GM23338 (cell line): ENCODE measurements around the gene BNIP5. TPM values are rescaled to one million over a fixed set of nuclear protein-coding genes. Genes with fewer than 3 reads are reported as not detected.

ENCODE experiments used
- ATAC-seq: fragments of 200-7000 bp; cut with Tn5 transposase; 3 replicates; pipeline ENCODE4 v1.9.1; 2020
- DNase-seq: peaks from one replicate; pipeline ENCODE4 v3.0.0-alpha.2; 2015; ENCODE audit warnings: low spot score
- H2AFZ ChIP-seq: fragments of 200-600 bp; sonication (generic); 2 replicates; pipeline ENCODE4 v1.8.0; 2016; ENCODE audit warnings: antibody characterized with exemption, mild to moderate bottlenecking, moderate library complexity
- H3F3A ChIP-seq: fragments of 200-600 bp; sonication (generic); replicated peaks from 2 replicates; pipeline ENCODE4 v1.8.0; 2017; ENCODE audit warnings: antibody characterized with exemption, mixed run types, low read depth
- H3K27ac ChIP-seq: fragments of 200-600 bp; sonication (generic); 2 replicates; pipeline ENCODE4 v1.6.1; 2016; ENCODE audit warnings: low read depth
- H3K27me3 ChIP-seq: fragments of 200-600 bp; sonication (generic); 2 replicates; pipeline ENCODE4 v1.8.0; 2016; ENCODE audit warnings: mild to moderate bottlenecking, mixed run types, moderate library complexity; ENCODE audit not compliant: insufficient read depth
- H3K36me3 ChIP-seq: fragments of 200-600 bp; sonication (generic); 2 replicates; pipeline ENCODE4 v1.8.0; 2016; ENCODE audit warnings: mild to moderate bottlenecking; ENCODE audit not compliant: insufficient read depth
- H3K4me1 ChIP-seq: fragments of 200-600 bp; sonication (generic); 2 replicates; pipeline ENCODE4 v1.8.0; 2016; ENCODE audit warnings: mild to moderate bottlenecking, moderate library complexity; ENCODE audit not compliant: insufficient read depth
- H3K4me2 ChIP-seq: fragments of 200-600 bp; sonication (generic); 2 replicates; pipeline ENCODE4 v1.7.1; 2017; ENCODE audit warnings: mixed run types
- H3K4me3 ChIP-seq: fragments of 200-600 bp; sonication (generic); 2 replicates; pipeline ENCODE4 v1.6.1; 2016; ENCODE audit warnings: mixed run types
- H3K79me2 ChIP-seq: fragments of 200-600 bp; sonication (generic); replicated peaks from 2 replicates; pipeline ENCODE4 v1.8.0; 2017; ENCODE audit warnings: mild to moderate bottlenecking; ENCODE audit not compliant: insufficient read depth
- H3K9me2 ChIP-seq: fragments of 200-600 bp; sonication (generic); 2 replicates; pipeline ENCODE4 v1.8.0; 2017; ENCODE audit not compliant: insufficient read depth
- H4K20me1 ChIP-seq: fragments of 200-600 bp; sonication (generic); replicated peaks from 2 replicates; pipeline ENCODE4 v1.8.0; 2017; ENCODE audit warnings: mild to moderate bottlenecking; ENCODE audit not compliant: insufficient read depth
- H3K27ac Mint-ChIP-seq: 2 replicates; pipeline ENCODE4 v1.8.0; 2020; ENCODE audit warnings: inconsistent platforms, mild to moderate bottlenecking, moderate library complexity, mixed read lengths
- H3K27me3 Mint-ChIP-seq: 3 replicates; pipeline ENCODE4 v1.8.0; 2022; ENCODE audit warnings: low read depth, mild to moderate bottlenecking, moderate library complexity, mixed read lengths, inconsistent platforms; ENCODE audit not compliant: insufficient read depth, poor library complexity
- H3K36me3 Mint-ChIP-seq: 3 replicates; pipeline ENCODE4 v1.8.0; 2021; ENCODE audit warnings: low read depth, mild to moderate bottlenecking, inconsistent platforms, moderate library complexity, mixed read lengths
- H3K4me1 Mint-ChIP-seq: 3 replicates; pipeline ENCODE4 v1.8.0; 2020; ENCODE audit warnings: mild to moderate bottlenecking, inconsistent platforms, mixed read lengths
- H3K4me3 Mint-ChIP-seq: 3 replicates; pipeline ENCODE4 v1.8.0; 2021; ENCODE audit warnings: moderate library complexity, mild to moderate bottlenecking, inconsistent platforms, mixed read lengths
- H3K9me3 Mint-ChIP-seq: 3 replicates; pipeline ENCODE4 v1.8.0; 2020; ENCODE audit warnings: moderate library complexity, mild to moderate bottlenecking, inconsistent platforms, mixed read lengths
- CREB1 ChIP-seq: fragments of 250-450 bp; sonication (Bioruptor Pico); IDR thresholded peaks from 2 replicates; pipeline ENCODE4 v1.5.0; 2020; ENCODE audit warnings: low read depth, mild to moderate bottlenecking, moderate library complexity
- EZH2 ChIP-seq: fragments of 200-600 bp; sonication (generic); IDR thresholded peaks from one replicate; pipeline ENCODE4 v1.8.0; 2017; ENCODE audit warnings: antibody characterized with exemption, mild to moderate bottlenecking, low read depth; ENCODE audit not compliant: unreplicated experiment
- EZH2phosphoT487 ChIP-seq: fragments of 200-600 bp; sonication (generic); IDR thresholded peaks from one replicate; pipeline ENCODE4 v1.8.1; 2018; ENCODE audit warnings: antibody characterized with exemption; ENCODE audit not compliant: unreplicated experiment
- JUNB ChIP-seq: IDR thresholded peaks from one replicate; pipeline ENCODE4 v1.6.1; 2016; ENCODE audit warnings: antibody characterized with exemption; ENCODE audit not compliant: unreplicated experiment
- NANOG ChIP-seq: IDR thresholded peaks from 2 replicates; pipeline ENCODE4 v1.6.1; 2016; ENCODE audit warnings: antibody characterized with exemption, borderline replicate concordance
- POLR2AphosphoS5 ChIP-seq: IDR thresholded peaks from 2 replicates; pipeline ENCODE4 v1.6.1; 2016; ENCODE audit warnings: antibody characterized with exemption, low read depth
- STAT1 ChIP-seq: IDR thresholded peaks from one replicate; pipeline ENCODE4 v1.6.1; 2016; ENCODE audit warnings: antibody characterized with exemption; ENCODE audit not compliant: unreplicated experiment
- ZNF114 ChIP-seq: fragments of 250-450 bp; sonication (Bioruptor Pico); IDR thresholded peaks from 2 replicates; pipeline ENCODE4 v1.5.0; 2020; ENCODE audit warnings: mild to moderate bottlenecking, moderate library complexity
- ZNF331 ChIP-seq: fragments of 250-450 bp; sonication (Bioruptor Pico); IDR thresholded peaks from 2 replicates; pipeline ENCODE4 v1.5.0; 2020; ENCODE audit warnings: low read depth, mild to moderate bottlenecking, moderate library complexity
- polyA plus RNA-seq: library from polyadenylated mRNA; unstranded; fragments of >200 nt; fragmentation: Nextera tagmentation; extraction: Ambion mirVana; gene quantifications from 2 replicates; pipeline ENCODE4 v1.2.1, GENCODE V29; 2016
- total RNA-seq: library from RNA; depleted of rRNA; stranded (reverse); fragments of >200 nt; shearing (Covaris generic); gene quantifications from 2 replicates; pipeline ENCODE4 v1.2.3, GENCODE V29; 2014
- TF ChIP-seq, protein P1 (sequence below): fragments of 250-450 bp; sonication (Bioruptor Pico); IDR thresholded peaks from 2 replicates; pipeline ENCODE4 v1.5.0; 2020; ENCODE audit warnings: mild to moderate bottlenecking, moderate library complexity
- TF ChIP-seq, protein P2 (sequence below): IDR thresholded peaks from 2 replicates; pipeline ENCODE4 v1.6.1; 2016; ENCODE audit warnings: antibody characterized with exemption
- TF ChIP-seq, protein P3 (sequence below): IDR thresholded peaks from one replicate; pipeline ENCODE4 v1.6.1; 2018; ENCODE audit warnings: antibody characterized with exemption; ENCODE audit not compliant: unreplicated experiment
- TF ChIP-seq, protein P4 (sequence below), 2 experiments: fragments of 200-600 bp in 1 of 2; sonication (generic) in 1 of 2; conservative IDR thresholded peaks; 2 replicates each; pipeline versions ENCODE4 v1.5.1 to v1.6.1; 2016 to 2017; ENCODE audit warnings: antibody characterized with exemption in 2 of 2, low read depth in 2 of 2, mild to moderate bottlenecking in 2 of 2, moderate library complexity in 1 of 2

Gene BNIP5
- total and polyA plus RNA-seq, 2 experiments from 2014 or later = not detected

- Histone ChIP-seq H3F3A (no peaks in the 10 kb centered on the region), H2AFZ (no peak overlapping the region), H3K27ac (no peak overlapping the region), H3K36me3 (no peaks in the 10 kb centered on the region), H3K4me2 (no peak overlapping the region), H3K27me3 (no peaks in the 10 kb centered on the region), H3K9me2 (no peaks in the 10 kb centered on the region), H4K20me1 (no peaks in the 10 kb centered on the region), H3K4me3 (no peak overlapping the region), H3K4me1 (no peaks in the 10 kb centered on the region), H3K79me2 (no peaks in the 10 kb centered on the region)
- H3K27me3 Mint-ChIP-seq = peaks cover 1% of the 10 kb centered on the region
- no peaks in the 10 kb centered on the region for H3K9me3 Mint-ChIP-seq
- H3K27ac Mint-ChIP-seq = no peak overlapping the region
- DNase-seq (no peak), ATAC-seq (no peak)
- no peak overlapping the region for H3K4me3 Mint-ChIP-seq
- H3K4me1 Mint-ChIP-seq = no peaks in the 10 kb centered on the region; the same call in 1 of the 3 replicates
- H3K36me3 Mint-ChIP-seq = no peaks in the 10 kb centered on the region
- TF ChIP-seq, protein P1, sequence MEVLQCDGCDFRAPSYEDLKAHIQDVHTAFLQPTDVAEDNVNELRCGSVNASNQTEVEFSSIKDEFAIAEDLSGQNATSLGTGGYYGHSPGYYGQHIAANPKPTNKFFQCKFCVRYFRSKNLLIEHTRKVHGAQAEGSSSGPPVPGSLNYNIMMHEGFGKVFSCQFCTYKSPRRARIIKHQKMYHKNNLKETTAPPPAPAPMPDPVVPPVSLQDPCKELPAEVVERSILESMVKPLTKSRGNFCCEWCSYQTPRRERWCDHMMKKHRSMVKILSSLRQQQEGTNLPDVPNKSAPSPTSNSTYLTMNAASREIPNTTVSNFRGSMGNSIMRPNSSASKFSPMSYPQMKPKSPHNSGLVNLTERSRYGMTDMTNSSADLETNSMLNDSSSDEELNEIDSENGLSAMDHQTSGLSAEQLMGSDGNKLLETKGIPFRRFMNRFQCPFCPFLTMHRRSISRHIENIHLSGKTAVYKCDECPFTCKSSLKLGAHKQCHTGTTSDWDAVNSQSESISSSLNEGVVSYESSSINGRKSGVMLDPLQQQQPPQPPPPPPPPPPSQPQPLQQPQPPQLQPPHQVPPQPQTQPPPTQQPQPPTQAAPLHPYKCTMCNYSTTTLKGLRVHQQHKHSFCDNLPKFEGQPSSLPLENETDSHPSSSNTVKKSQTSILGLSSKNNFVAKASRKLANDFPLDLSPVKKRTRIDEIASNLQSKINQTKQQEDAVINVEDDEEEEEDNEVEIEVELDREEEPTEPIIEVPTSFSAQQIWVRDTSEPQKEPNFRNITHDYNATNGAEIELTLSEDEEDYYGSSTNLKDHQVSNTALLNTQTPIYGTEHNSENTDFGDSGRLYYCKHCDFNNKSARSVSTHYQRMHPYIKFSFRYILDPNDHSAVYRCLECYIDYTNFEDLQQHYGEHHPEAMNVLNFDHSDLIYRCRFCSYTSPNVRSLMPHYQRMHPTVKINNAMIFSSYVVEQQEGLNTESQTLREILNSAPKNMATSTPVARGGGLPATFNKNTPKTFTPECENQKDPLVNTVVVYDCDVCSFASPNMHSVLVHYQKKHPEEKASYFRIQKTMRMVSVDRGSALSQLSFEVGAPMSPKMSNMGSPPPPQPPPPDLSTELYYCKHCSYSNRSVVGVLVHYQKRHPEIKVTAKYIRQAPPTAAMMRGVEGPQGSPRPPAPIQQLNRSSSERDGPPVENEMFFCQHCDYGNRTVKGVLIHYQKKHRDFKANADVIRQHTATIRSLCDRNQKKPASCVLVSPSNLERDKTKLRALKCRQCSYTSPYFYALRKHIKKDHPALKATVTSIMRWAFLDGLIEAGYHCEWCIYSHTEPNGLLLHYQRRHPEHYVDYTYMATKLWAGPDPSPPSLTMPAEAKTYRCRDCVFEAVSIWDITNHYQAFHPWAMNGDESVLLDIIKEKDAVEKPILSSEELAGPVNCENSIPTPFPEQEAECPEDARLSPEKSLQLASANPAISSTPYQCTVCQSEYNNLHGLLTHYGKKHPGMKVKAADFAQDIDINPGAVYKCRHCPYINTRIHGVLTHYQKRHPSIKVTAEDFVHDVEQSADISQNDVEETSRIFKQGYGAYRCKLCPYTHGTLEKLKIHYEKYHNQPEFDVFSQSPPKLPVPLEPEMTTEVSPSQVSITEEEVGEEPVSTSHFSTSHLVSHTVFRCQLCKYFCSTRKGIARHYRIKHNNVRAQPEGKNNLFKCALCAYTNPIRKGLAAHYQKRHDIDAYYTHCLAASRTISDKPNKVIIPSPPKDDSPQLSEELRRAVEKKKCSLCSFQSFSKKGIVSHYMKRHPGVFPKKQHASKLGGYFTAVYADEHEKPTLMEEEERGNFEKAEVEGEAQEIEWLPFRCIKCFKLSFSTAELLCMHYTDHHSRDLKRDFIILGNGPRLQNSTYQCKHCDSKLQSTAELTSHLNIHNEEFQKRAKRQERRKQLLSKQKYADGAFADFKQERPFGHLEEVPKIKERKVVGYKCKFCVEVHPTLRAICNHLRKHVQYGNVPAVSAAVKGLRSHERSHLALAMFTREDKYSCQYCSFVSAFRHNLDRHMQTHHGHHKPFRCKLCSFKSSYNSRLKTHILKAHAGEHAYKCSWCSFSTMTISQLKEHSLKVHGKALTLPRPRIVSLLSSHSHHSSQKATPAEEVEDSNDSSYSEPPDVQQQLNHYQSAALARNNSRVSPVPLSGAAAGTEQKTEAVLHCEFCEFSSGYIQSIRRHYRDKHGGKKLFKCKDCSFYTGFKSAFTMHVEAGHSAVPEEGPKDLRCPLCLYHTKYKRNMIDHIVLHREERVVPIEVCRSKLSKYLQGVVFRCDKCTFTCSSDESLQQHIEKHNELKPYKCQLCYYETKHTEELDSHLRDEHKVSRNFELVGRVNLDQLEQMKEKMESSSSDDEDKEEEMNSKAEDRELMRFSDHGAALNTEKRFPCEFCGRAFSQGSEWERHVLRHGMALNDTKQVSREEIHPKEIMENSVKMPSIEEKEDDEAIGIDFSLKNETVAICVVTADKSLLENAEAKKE (CRISPR knock-in tag) = no peak
- TF ChIP-seq POLR2AphosphoS5 = no peak
- TF ChIP-seq EZH2 = no peak
- TF ChIP-seq CREB1 (CRISPR knock-in tag) = no peak
- TF ChIP-seq ZNF114 (CRISPR knock-in tag) = no peak
- no peak for TF ChIP-seq JUNB
- TF ChIP-seq STAT1 = no peak
- no peak for TF ChIP-seq ZNF331 (CRISPR knock-in tag)
- no peak for TF ChIP-seq EZH2phosphoT487
- no peak for TF ChIP-seq NANOG
- TF ChIP-seq, protein P2, sequence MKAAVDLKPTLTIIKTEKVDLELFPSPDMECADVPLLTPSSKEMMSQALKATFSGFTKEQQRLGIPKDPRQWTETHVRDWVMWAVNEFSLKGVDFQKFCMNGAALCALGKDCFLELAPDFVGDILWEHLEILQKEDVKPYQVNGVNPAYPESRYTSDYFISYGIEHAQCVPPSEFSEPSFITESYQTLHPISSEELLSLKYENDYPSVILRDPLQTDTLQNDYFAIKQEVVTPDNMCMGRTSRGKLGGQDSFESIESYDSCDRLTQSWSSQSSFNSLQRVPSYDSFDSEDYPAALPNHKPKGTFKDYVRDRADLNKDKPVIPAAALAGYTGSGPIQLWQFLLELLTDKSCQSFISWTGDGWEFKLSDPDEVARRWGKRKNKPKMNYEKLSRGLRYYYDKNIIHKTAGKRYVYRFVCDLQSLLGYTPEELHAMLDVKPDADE = no peak
- TF ChIP-seq, protein P3, sequence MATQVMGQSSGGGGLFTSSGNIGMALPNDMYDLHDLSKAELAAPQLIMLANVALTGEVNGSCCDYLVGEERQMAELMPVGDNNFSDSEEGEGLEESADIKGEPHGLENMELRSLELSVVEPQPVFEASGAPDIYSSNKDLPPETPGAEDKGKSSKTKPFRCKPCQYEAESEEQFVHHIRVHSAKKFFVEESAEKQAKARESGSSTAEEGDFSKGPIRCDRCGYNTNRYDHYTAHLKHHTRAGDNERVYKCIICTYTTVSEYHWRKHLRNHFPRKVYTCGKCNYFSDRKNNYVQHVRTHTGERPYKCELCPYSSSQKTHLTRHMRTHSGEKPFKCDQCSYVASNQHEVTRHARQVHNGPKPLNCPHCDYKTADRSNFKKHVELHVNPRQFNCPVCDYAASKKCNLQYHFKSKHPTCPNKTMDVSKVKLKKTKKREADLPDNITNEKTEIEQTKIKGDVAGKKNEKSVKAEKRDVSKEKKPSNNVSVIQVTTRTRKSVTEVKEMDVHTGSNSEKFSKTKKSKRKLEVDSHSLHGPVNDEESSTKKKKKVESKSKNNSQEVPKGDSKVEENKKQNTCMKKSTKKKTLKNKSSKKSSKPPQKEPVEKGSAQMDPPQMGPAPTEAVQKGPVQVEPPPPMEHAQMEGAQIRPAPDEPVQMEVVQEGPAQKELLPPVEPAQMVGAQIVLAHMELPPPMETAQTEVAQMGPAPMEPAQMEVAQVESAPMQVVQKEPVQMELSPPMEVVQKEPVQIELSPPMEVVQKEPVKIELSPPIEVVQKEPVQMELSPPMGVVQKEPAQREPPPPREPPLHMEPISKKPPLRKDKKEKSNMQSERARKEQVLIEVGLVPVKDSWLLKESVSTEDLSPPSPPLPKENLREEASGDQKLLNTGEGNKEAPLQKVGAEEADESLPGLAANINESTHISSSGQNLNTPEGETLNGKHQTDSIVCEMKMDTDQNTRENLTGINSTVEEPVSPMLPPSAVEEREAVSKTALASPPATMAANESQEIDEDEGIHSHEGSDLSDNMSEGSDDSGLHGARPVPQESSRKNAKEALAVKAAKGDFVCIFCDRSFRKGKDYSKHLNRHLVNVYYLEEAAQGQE = no peak
- TF ChIP-seq, protein P4, sequence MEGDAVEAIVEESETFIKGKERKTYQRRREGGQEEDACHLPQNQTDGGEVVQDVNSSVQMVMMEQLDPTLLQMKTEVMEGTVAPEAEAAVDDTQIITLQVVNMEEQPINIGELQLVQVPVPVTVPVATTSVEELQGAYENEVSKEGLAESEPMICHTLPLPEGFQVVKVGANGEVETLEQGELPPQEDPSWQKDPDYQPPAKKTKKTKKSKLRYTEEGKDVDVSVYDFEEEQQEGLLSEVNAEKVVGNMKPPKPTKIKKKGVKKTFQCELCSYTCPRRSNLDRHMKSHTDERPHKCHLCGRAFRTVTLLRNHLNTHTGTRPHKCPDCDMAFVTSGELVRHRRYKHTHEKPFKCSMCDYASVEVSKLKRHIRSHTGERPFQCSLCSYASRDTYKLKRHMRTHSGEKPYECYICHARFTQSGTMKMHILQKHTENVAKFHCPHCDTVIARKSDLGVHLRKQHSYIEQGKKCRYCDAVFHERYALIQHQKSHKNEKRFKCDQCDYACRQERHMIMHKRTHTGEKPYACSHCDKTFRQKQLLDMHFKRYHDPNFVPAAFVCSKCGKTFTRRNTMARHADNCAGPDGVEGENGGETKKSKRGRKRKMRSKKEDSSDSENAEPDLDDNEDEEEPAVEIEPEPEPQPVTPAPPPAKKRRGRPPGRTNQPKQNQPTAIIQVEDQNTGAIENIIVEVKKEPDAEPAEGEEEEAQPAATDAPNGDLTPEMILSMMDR (conservative IDR thresholded peaks at IDR 0.05; ENCODE audit: low read depth in 2 of 2) = no peak
These were observed 39.6 kb downstream of the BNIP5 start for GRCh38 chr6:36297051-36297450.
